Measurements from ENCODE around the gene DACH1.

The DACH1 gene

GRCh38 chr13:71621174-71622124 is 245.6 kb downstream of the DACH1 start:
- DNase-seq: peak; percentile 28 to 99 (median 86)

- peak in 1 of 3 experiments; percentile 53 for DNase-seq
Observed at GRCh38 chr13:71619096-71619495, 247.9 kb downstream of the DACH1 start.

- DNase-seq: no peak
Observed at GRCh38 chr13:71618159-71618558, 248.8 kb downstream of the DACH1 start.

- no peak for DNase-seq
Observed at GRCh38 chr13:71617265-71617664, 249.7 kb downstream of the DACH1 start.

GRCh38 chr13:71613066-71613745 is 253.8 kb downstream of the DACH1 start:
- DNase-seq: no peak

- no peak for DNase-seq
Observed at GRCh38 chr13:71611292-71611691, 255.7 kb downstream of the DACH1 start.

- peak; percentile 11 to 73 (median 12) for DNase-seq
Observed at GRCh38 chr13:71610876-71611275, 256.1 kb downstream of the DACH1 start.

- no peak for DNase-seq
Observed at GRCh38 chr13:71609271-71609670, 257.7 kb downstream of the DACH1 start.

GRCh38 chr13:71607575-71607974 is 259.4 kb downstream of the DACH1 start:
- DNase-seq: no peak

GRCh38 chr13:71606818-71607217 is 260.2 kb downstream of the DACH1 start:
- DNase-seq: no peak

- DNase-seq: peak in 1 of 3 experiments; percentile 22
Observed at GRCh38 chr13:71605744-71606143, 261.3 kb downstream of the DACH1 start.

- peak in 2 of 3 experiments; percentile 34 to 75 for DNase-seq
Observed at GRCh38 chr13:71603255-71603654, 263.7 kb downstream of the DACH1 start.

GRCh38 chr13:71602344-71602743 is 264.7 kb downstream of the DACH1 start:
- DNase-seq: peak in 2 of 3 experiments; percentile 71 to 97

- no peak for DNase-seq
Observed at GRCh38 chr13:71597150-71597549, 269.9 kb downstream of the DACH1 start.

- no peak for DNase-seq
Observed at GRCh38 chr13:71596116-71596515, 270.9 kb downstream of the DACH1 start.

- DNase-seq: no peak
Observed at GRCh38 chr13:71593566-71593965, 273.4 kb downstream of the DACH1 start.

GRCh38 chr13:71591374-71591773 is 275.6 kb downstream of the DACH1 start:
- DNase-seq: no peak

- no peak for DNase-seq
Observed at GRCh38 chr13:71590654-71591148, 276.3 kb downstream of the DACH1 start.

GRCh38 chr13:71589032-71589431 is 278.0 kb downstream of the DACH1 start:
- DNase-seq: peak in 1 of 3 experiments; percentile 54

- peak in 2 of 3 experiments; percentile 50 to 72 for DNase-seq
Observed at GRCh38 chr13:71587817-71588216, 279.2 kb downstream of the DACH1 start.

GRCh38 chr13:71587193-71587592 is 279.8 kb downstream of the DACH1 start:
- DNase-seq: peak in 1 of 3 experiments; percentile 42

- no peak for DNase-seq
Observed at GRCh38 chr13:71583581-71583980, 283.4 kb downstream of the DACH1 start.

- no peak for DNase-seq
Observed at GRCh38 chr13:71580614-71581013, 286.4 kb downstream of the DACH1 start.

- peak in 1 of 3 experiments; percentile 33 for DNase-seq
Observed at GRCh38 chr13:71578048-71578447, 289.0 kb downstream of the DACH1 start.
